ENCODE results near the gene TTBK2.
A peak's percentile ranks its signal among the peaks of the same experiment; 100 is the strongest.
"Not testable (repeated sequence)": the region's sequence is repeated elsewhere in the genome, so short reads cannot be mapped to it uniquely, and the experiment has no call there.

Gene TTBK2

GRCh38 chr15:42772144-42772543 is 148.4 kb downstream of the TTBK2 start:
- no peak overlapping the region for H2BK15ac ChIP-seq (ENCODE audit: low read depth, poor library complexity, severe bottlenecking)
- H2AK5ac ChIP-seq (ENCODE audit: low read length, severe bottlenecking): no peak overlapping the region
- H3K27ac ChIP-seq (ENCODE audit: low read length, poor library complexity, severe bottlenecking): no peak overlapping the region
- no peak overlapping the region for H2BK5ac ChIP-seq (ENCODE audit: low read depth, low read length, poor library complexity, severe bottlenecking)
- H3K79me1 ChIP-seq (replicated peaks; ENCODE audit: low read length, poor library complexity, severe bottlenecking): peaks cover 9% of the 10 kb centered on the region
- no peak overlapping the region for H3K9ac ChIP-seq (ENCODE audit: low read length)
- H3K9me3 ChIP-seq (ENCODE audit: control insufficient read depth, low read length): no peaks in the 10 kb centered on the region
- no peak for DNase-seq
- no peak overlapping the region for H3K23ac ChIP-seq (ENCODE audit: low read length in 2 of 2)
- no peak overlapping the region for H3K4ac ChIP-seq (ENCODE audit: low read depth in 1 of 2, low read length in 2 of 2)
- no peaks in the 10 kb centered on the region for H3K4me1 ChIP-seq (ENCODE audit: control insufficient read depth, insufficient read depth, low read depth, low read length)
- H3K18ac ChIP-seq (ENCODE audit: low read depth in 1 of 2, low read length in 2 of 2): no peak overlapping the region
- H3K36me3 ChIP-seq (ENCODE audit: control insufficient read depth in 1 of 2, insufficient read depth in 2 of 2, low read depth in 1 of 2, low read length in 2 of 2): peaks cover 7 to 23% of the 10 kb centered on the region in 2 experiments
- no peak overlapping the region for H2BK120ac ChIP-seq (ENCODE audit: low read depth, low read length)
- H4K8ac ChIP-seq (ENCODE audit: low read length): no peak overlapping the region
- no peaks in the 10 kb centered on the region for H3K27me3 ChIP-seq (ENCODE audit: control insufficient read depth in 1 of 2, insufficient read depth in 1 of 2, low read length in 2 of 2)
- 67% methylated on average over 2 of the region's 2 CpGs for WGBS
- no peak overlapping the region for H3K4me2 ChIP-seq (ENCODE audit: low read length, poor library complexity, severe bottlenecking)
- H2AFZ ChIP-seq (ENCODE audit: low read depth, low read length): no peak overlapping the region
- no peak overlapping the region for H4K91ac ChIP-seq (ENCODE audit: low read length)
- H3K4me3 ChIP-seq (ENCODE audit: insufficient read depth in 1 of 2, low read depth in 1 of 2, low read length in 2 of 2): no peak overlapping the region
- H3K14ac ChIP-seq (ENCODE audit: low read length in 2 of 2): no peak overlapping the region
- H2BK12ac ChIP-seq (ENCODE audit: low read length in 2 of 2): no peak overlapping the region

- H3K36me3 ChIP-seq (ENCODE audit: control insufficient read depth in 1 of 2, insufficient read depth in 2 of 2, low read depth in 1 of 2, low read length in 2 of 2); H2BK15ac ChIP-seq (ENCODE audit: low read depth, poor library complexity, severe bottlenecking); H2BK5ac ChIP-seq (ENCODE audit: low read depth, low read length, poor library complexity, severe bottlenecking); H2AFZ ChIP-seq (ENCODE audit: low read depth, low read length); H3K27me3 ChIP-seq (ENCODE audit: control insufficient read depth in 1 of 2, insufficient read depth in 1 of 2, low read length in 2 of 2); H3K79me1 ChIP-seq (replicated peaks; ENCODE audit: low read length, poor library complexity, severe bottlenecking); H3K4me1 ChIP-seq (ENCODE audit: control insufficient read depth, insufficient read depth, low read depth, low read length); H3K4me3 ChIP-seq (ENCODE audit: insufficient read depth in 1 of 2, low read depth in 1 of 2, low read length in 2 of 2); H2BK12ac ChIP-seq (ENCODE audit: low read length in 2 of 2); H3K4ac ChIP-seq (ENCODE audit: low read depth in 1 of 2, low read length in 2 of 2); H3K14ac ChIP-seq (ENCODE audit: low read length in 2 of 2); DNase-seq; H4K91ac ChIP-seq (ENCODE audit: low read length); H4K8ac ChIP-seq (ENCODE audit: low read length); H3K4me2 ChIP-seq (ENCODE audit: low read length, poor library complexity, severe bottlenecking); H3K27ac ChIP-seq (ENCODE audit: low read length, poor library complexity, severe bottlenecking); H3K9me3 ChIP-seq (ENCODE audit: control insufficient read depth, low read length); H3K18ac ChIP-seq (ENCODE audit: low read depth in 1 of 2, low read length in 2 of 2); H2AK5ac ChIP-seq (ENCODE audit: low read length, severe bottlenecking); H2BK120ac ChIP-seq (ENCODE audit: low read depth, low read length); H3K9ac ChIP-seq (ENCODE audit: low read length); H3K23ac ChIP-seq (ENCODE audit: low read length in 2 of 2): not testable (repeated sequence)
- 88% methylated on average over 1 of the region's 4 CpGs for WGBS
Measured at GRCh38 chr15:42766109-42766508, 154.5 kb downstream of the TTBK2 start.

- H3K18ac ChIP-seq (ENCODE audit: low read depth in 1 of 2, low read length in 2 of 2); H3K36me3 ChIP-seq (ENCODE audit: control insufficient read depth in 1 of 2, insufficient read depth in 2 of 2, low read depth in 1 of 2, low read length in 2 of 2); H3K27ac ChIP-seq (ENCODE audit: low read length, poor library complexity, severe bottlenecking); H3K4me1 ChIP-seq (ENCODE audit: control insufficient read depth, insufficient read depth, low read depth, low read length); H2BK120ac ChIP-seq (ENCODE audit: low read depth, low read length); H2BK5ac ChIP-seq (ENCODE audit: low read depth, low read length, poor library complexity, severe bottlenecking); H2AK5ac ChIP-seq (ENCODE audit: low read length, severe bottlenecking); H2AFZ ChIP-seq (ENCODE audit: low read depth, low read length); H3K4me2 ChIP-seq (ENCODE audit: low read length, poor library complexity, severe bottlenecking); H3K9ac ChIP-seq (ENCODE audit: low read length); DNase-seq; H3K79me1 ChIP-seq (replicated peaks; ENCODE audit: low read length, poor library complexity, severe bottlenecking); H3K27me3 ChIP-seq (ENCODE audit: control insufficient read depth in 1 of 2, insufficient read depth in 1 of 2, low read length in 2 of 2); H2BK12ac ChIP-seq (ENCODE audit: low read length in 2 of 2); H3K23ac ChIP-seq (ENCODE audit: low read length in 2 of 2); H3K4me3 ChIP-seq (ENCODE audit: insufficient read depth in 1 of 2, low read depth in 1 of 2, low read length in 2 of 2); H4K8ac ChIP-seq (ENCODE audit: low read length); H3K4ac ChIP-seq (ENCODE audit: low read depth in 1 of 2, low read length in 2 of 2); H2BK15ac ChIP-seq (ENCODE audit: low read depth, poor library complexity, severe bottlenecking): not testable (repeated sequence)
- Histone ChIP-seq H3K9me3 (ENCODE audit: control insufficient read depth, low read length) (peaks cover 15% of the 10 kb centered on the region), H3K14ac (ENCODE audit: low read length in 2 of 2) (peak overlapping the region in 1 of 2 experiments; percentile 32), H4K91ac (ENCODE audit: low read length) (peak overlapping the region; percentile 39)
- 66% methylated on average over 16 of the region's 16 CpGs for WGBS
Measured at GRCh38 chr15:42764154-42764731, 156.3 kb downstream of the TTBK2 start.

- H2AFZ ChIP-seq (ENCODE audit: low read depth, low read length); H3K27me3 ChIP-seq (ENCODE audit: control insufficient read depth in 1 of 2, insufficient read depth in 1 of 2, low read length in 2 of 2); H4K91ac ChIP-seq (ENCODE audit: low read length); H3K4me3 ChIP-seq (ENCODE audit: insufficient read depth in 1 of 2, low read depth in 1 of 2, low read length in 2 of 2); H2BK12ac ChIP-seq (ENCODE audit: low read length in 2 of 2); H2BK15ac ChIP-seq (ENCODE audit: low read depth, poor library complexity, severe bottlenecking); H4K8ac ChIP-seq (ENCODE audit: low read length); H3K14ac ChIP-seq (ENCODE audit: low read length in 2 of 2); H2BK120ac ChIP-seq (ENCODE audit: low read depth, low read length); H3K4me2 ChIP-seq (ENCODE audit: low read length, poor library complexity, severe bottlenecking); H3K36me3 ChIP-seq (ENCODE audit: control insufficient read depth in 1 of 2, insufficient read depth in 2 of 2, low read depth in 1 of 2, low read length in 2 of 2); H3K4ac ChIP-seq (ENCODE audit: low read depth in 1 of 2, low read length in 2 of 2); H3K4me1 ChIP-seq (ENCODE audit: control insufficient read depth, insufficient read depth, low read depth, low read length); DNase-seq; H2AK5ac ChIP-seq (ENCODE audit: low read length, severe bottlenecking); H3K27ac ChIP-seq (ENCODE audit: low read length, poor library complexity, severe bottlenecking); H3K23ac ChIP-seq (ENCODE audit: low read length in 2 of 2); H3K9ac ChIP-seq (ENCODE audit: low read length); H2BK5ac ChIP-seq (ENCODE audit: low read depth, low read length, poor library complexity, severe bottlenecking); H3K18ac ChIP-seq (ENCODE audit: low read depth in 1 of 2, low read length in 2 of 2): not testable (repeated sequence)
- Histone ChIP-seq H3K9me3 (ENCODE audit: control insufficient read depth, low read length) (peaks cover 15% of the 10 kb centered on the region), H3K79me1 (replicated peaks; ENCODE audit: low read length, poor library complexity, severe bottlenecking) (peaks cover 16% of the 10 kb centered on the region)
- WGBS: 94% methylated on average over 1 of the region's 2 CpGs
Measured at GRCh38 chr15:42761813-42762212, 158.8 kb downstream of the TTBK2 start.

All from mesenchymal stem cell (in vitro differentiated cells and primary cell).